KMS-11 (cell line): Measurements from ENCODE around the gene ADGRD2.

Experiments
- H2AFZ ChIP-seq: fragments of 200-600 bp; sonication (generic); 2 replicates; pipeline ENCODE4 v1.6.1; 2016; ENCODE audit warnings: antibody characterized with exemption, mixed run types, low read depth
- H3K27ac ChIP-seq: fragments of 200-600 bp; sonication (generic); 2 replicates; pipeline ENCODE4 v1.6.1; 2016; ENCODE audit warnings: mild to moderate bottlenecking, mixed run types
- H3K27me3 ChIP-seq: fragments of 200-600 bp; sonication (generic); 2 replicates; pipeline ENCODE4 v1.6.1; 2017; ENCODE audit warnings: mild to moderate bottlenecking, low read depth, mixed run types, moderate library complexity; ENCODE audit not compliant: insufficient read depth
- H3K36me3 ChIP-seq: fragments of 200-600 bp; sonication (generic); 2 replicates; pipeline ENCODE4 v1.6.1; 2017; ENCODE audit warnings: mild to moderate bottlenecking, mixed run types; ENCODE audit not compliant: insufficient read depth
- H3K4me1 ChIP-seq: fragments of 200-600 bp; sonication (generic); 2 replicates; pipeline ENCODE4 v1.6.1; 2016; ENCODE audit warnings: mild to moderate bottlenecking, low read depth, mixed run types; ENCODE audit not compliant: poor library complexity, severe bottlenecking
- H3K4me2 ChIP-seq: fragments of 200-600 bp; sonication (generic); 2 replicates; pipeline ENCODE4 v1.7.0; 2016; ENCODE audit warnings: mild to moderate bottlenecking, mixed run types
- H3K4me3 ChIP-seq: fragments of 200-600 bp; sonication (generic); IDR thresholded peaks from 2 replicates; pipeline ENCODE4 v1.6.1; 2017; ENCODE audit warnings: low read depth, low read length, mixed read lengths; ENCODE audit not compliant: insufficient read depth
- H3K79me2 ChIP-seq: fragments of 200-600 bp; sonication (generic); 2 replicates; pipeline ENCODE4 v1.6.1; 2016; ENCODE audit warnings: low read depth, mixed run types; ENCODE audit not compliant: insufficient read depth
- H3K9ac ChIP-seq: fragments of 200-600 bp; sonication (generic); 2 replicates; pipeline ENCODE4 v1.6.1; 2016; ENCODE audit warnings: mild to moderate bottlenecking, mixed run types
- H4K20me1 ChIP-seq: fragments of 200-600 bp; sonication (generic); 2 replicates; pipeline ENCODE4 v1.6.1; 2016; ENCODE audit warnings: mild to moderate bottlenecking, mixed run types; ENCODE audit not compliant: insufficient read depth
- TF ChIP-seq, protein P1 (sequence below): fragments of 200-600 bp; sonication (generic); conservative IDR thresholded peaks from 2 replicates; pipeline ENCODE4 v1.6.1; 2017; ENCODE audit warnings: low read depth, mild to moderate bottlenecking, antibody characterized with exemption, low read length, moderate library complexity, mixed read lengths

ADGRD2 gene

GRCh38 chr9:124493218-124493617, 43.0 kb downstream of the ADGRD2 start:
- Histone ChIP-seq H2AFZ (no peak overlapping the region), H3K4me2 (no peak overlapping the region), H3K4me1 (no peaks in the 10 kb centered on the region), H3K36me3 (no peaks in the 10 kb centered on the region), H3K79me2 (no peaks in the 10 kb centered on the region), H3K27ac (no peak overlapping the region), H4K20me1 (no peaks in the 10 kb centered on the region), H3K9ac (no peak overlapping the region), H3K4me3 (no peak overlapping the region), H3K27me3 (peaks cover 18% of the 10 kb centered on the region; the same call in 1 of the 2 replicates)
- TF ChIP-seq, protein P1, sequence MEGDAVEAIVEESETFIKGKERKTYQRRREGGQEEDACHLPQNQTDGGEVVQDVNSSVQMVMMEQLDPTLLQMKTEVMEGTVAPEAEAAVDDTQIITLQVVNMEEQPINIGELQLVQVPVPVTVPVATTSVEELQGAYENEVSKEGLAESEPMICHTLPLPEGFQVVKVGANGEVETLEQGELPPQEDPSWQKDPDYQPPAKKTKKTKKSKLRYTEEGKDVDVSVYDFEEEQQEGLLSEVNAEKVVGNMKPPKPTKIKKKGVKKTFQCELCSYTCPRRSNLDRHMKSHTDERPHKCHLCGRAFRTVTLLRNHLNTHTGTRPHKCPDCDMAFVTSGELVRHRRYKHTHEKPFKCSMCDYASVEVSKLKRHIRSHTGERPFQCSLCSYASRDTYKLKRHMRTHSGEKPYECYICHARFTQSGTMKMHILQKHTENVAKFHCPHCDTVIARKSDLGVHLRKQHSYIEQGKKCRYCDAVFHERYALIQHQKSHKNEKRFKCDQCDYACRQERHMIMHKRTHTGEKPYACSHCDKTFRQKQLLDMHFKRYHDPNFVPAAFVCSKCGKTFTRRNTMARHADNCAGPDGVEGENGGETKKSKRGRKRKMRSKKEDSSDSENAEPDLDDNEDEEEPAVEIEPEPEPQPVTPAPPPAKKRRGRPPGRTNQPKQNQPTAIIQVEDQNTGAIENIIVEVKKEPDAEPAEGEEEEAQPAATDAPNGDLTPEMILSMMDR, result no peak

DNA sequence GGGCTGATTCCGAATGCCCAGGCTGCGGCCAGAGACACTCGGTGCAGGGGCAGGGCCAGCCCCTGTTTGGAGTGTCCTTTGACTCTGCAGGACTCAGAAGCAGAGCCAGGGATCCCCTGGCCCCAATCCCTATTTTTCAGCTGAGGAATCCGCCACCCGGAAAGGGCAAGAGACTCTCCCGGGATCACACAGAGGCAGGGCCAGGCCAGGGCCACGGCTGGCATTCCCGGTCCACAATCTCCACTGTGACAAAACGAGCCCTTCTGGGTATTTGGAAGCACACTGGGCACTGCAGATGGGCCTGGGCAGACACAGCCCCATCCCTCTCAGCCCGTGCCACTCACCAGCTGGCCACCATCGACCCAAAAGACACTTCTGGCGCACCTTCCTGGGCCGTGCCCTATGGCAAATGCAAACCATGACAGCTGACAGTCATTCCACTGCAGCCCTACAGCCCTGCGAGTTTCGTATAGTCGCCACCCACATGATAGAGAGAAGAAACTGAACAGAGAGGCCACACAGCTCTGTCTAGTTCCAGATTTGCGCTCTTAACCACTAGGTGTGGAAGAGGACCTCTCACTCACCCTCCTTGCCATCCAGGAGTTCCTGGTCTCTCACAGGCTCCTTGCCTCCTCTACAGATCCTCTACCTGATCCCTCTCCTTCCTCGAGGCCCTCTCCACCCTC, 43.7 kb downstream of the ADGRD2 start:
- Histone ChIP-seq H3K27me3 (peaks cover 18% of the 10 kb centered on the region; the same call in 1 of the 2 replicates), H3K9ac (no peak overlapping the region), H3K79me2 (no peaks in the 10 kb centered on the region), H3K4me3 (no peak overlapping the region), H4K20me1 (no peaks in the 10 kb centered on the region), H3K4me2 (no peak overlapping the region), H3K36me3 (no peaks in the 10 kb centered on the region), H3K27ac (no peak overlapping the region), H3K4me1 (no peaks in the 10 kb centered on the region), H2AFZ (no peak overlapping the region)
- TF ChIP-seq, protein P1, result no peak

DNA sequence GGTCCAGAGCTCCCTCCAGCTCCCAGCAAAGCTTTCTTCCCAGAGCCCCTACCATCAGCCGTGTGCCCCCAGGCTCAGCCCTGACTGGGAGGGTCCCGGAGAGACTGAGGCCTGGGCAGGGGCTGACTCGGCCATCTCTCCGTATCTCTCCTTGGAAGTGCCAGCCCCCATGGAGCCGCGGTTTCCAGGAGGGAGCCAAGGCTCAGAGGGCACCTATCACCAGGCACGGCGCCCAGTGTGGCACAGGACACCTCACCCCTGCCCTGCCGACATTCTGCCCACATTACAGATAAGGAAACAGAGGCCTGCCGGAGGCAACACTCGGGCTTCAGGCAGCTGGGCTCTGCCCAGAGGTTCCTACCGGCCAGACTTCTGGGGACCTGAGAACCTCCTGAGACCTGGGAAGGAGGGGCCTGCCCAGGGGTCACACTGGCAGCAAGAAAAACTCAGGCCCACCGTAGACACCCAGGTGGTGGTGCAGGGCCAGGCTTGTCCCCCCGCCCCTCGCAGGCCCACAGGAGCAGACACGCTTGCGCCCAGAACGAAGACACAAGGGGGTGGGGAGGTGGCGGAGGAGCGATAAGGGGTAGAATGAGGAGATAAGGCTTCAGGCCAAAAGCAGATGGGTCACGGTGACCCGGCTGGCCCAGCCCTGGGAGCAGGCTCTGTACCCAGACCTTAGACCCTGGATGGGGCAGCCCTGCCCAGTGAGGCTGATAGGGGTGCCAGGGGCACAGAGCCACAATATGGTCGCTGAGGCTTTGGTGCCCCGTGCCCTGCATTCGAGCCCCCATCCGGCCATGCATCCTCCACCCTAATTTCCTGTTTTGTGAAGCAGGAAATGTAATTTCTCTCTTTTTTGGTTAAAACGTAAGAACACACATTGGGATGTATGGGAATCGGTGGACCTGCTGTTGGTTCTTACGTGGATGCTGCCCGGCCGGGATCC, 45.1 kb downstream of the ADGRD2 start:
- peaks cover 17% of the 10 kb centered on the region; the same call in 1 of the 2 replicates for H3K27me3 ChIP-seq
- no peaks in the 10 kb centered on the region for H4K20me1 ChIP-seq
- no peaks in the 10 kb centered on the region for H3K4me1 ChIP-seq
- H3K79me2 ChIP-seq, result no peaks in the 10 kb centered on the region
- H3K4me2 ChIP-seq, result no peak overlapping the region
- H3K27ac ChIP-seq, result no peak overlapping the region
- H3K9ac ChIP-seq, result no peak overlapping the region
- TF ChIP-seq, protein P1, result no peak
- H3K4me3 ChIP-seq, result no peak overlapping the region
- H2AFZ ChIP-seq, result no peak overlapping the region
- H3K36me3 ChIP-seq, result no peaks in the 10 kb centered on the region

- TF ChIP-seq, protein P1, result no peak
- H3K4me2 ChIP-seq, result no peak overlapping the region
- H3K4me1 ChIP-seq, result no peaks in the 10 kb centered on the region
- no peaks in the 10 kb centered on the region for H4K20me1 ChIP-seq
- peaks cover 20% of the 10 kb centered on the region; the same call in 1 of the 2 replicates for H3K27me3 ChIP-seq
- H3K9ac ChIP-seq, result no peak overlapping the region
- no peak overlapping the region for H3K4me3 ChIP-seq
- H3K79me2 ChIP-seq, result no peaks in the 10 kb centered on the region
- no peaks in the 10 kb centered on the region for H3K36me3 ChIP-seq
- no peak overlapping the region for H3K27ac ChIP-seq
- no peak overlapping the region for H2AFZ ChIP-seq
Observed at GRCh38 chr9:124496075-124496449, 45.8 kb downstream of the ADGRD2 start.
